Stimulated activated CD8-positive, alpha-beta memory T cell treated with anti-CD3 and anti-CD28 coated beads, Interleukin-7, amount 100 ng/mL, for 24 hours (primary cell): Measurements from ENCODE around the gene ITGA2.

Experiments used
- DNase-seq: peaks from one replicate; pipeline ENCODE4 v3.0.0-alpha.2; 2020; ENCODE audit warnings: low read depth

The ITGA2 gene

DNA sequence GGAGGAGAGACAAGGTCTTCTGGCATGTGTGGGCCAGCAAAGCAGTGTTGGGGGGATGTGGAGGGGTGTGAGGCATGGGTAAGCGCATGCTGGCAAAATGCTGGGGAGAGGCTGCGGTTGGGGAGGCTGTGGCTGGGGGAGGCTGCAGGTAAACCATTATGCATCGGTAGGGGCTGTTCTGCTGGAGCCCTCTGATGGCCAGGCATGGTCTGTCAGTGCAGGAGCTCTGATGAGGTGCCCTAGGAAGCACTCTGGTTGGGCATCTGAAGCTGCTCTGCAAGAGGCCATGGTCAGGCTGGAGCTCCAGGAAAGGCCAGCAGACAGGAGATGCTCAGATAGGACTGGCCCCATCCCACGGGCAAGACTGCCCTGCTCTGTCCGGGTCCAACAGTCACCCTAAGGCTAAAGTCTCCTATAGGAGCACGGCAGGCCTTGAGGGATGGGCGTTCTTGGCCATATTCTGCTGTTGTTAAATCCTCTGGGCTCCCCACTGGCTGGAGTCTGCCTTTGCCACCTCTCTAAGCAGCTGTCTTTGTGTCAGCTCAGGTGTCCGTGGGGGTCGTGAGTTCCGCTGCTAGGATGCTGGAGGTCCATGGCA is 28.7 kb downstream of the ITGA2 start:
- DNase-seq: no peak

DNA sequence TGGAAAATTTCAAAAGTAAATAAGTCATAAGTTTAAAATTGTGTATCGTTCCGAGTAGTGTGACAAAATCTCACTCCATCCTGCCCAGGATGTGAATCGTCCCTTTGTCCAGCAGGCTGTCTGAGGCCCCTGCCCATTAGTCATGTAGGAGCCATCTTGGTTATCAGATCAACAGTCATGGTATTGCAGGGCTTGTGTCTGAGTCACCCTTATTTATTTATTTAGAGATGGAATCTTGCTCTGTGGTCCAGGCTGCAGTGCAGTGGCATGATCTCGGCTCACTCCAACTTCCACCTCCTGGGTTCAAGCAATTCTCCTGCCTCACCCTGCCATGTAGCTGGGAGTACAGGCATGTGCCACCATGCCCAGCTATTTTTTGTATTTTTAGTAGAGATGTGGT is 30.2 kb downstream of the ITGA2 start:
- DNase-seq: no peak

DNA sequence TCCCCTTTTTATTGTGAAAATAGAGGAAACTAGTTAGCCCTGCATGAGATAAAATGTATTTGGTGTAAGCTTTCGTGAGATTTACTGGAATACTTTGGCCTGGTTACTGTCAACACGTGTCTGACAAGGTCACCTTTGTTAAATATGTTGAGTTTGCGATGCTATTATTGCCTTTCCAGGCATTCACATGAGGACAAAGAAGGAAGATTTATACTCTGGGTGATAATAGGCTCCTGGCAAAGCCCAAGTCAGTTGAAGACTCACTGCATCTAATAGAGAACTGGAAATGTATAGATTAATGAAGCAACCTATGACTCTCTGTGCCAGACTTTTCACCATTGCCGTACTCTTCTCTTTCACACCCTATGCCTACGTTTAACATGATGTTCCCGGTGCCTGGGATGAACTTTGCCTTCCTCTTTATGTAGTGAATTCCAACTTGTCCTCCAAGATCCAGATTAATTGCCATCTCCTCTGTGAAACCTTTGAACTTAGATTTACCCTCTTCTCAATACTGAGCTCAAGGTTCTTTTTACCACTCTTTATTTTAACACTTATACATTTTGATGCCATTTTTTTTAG is 33.9 kb downstream of the ITGA2 start:
- no peak for DNase-seq

DNA sequence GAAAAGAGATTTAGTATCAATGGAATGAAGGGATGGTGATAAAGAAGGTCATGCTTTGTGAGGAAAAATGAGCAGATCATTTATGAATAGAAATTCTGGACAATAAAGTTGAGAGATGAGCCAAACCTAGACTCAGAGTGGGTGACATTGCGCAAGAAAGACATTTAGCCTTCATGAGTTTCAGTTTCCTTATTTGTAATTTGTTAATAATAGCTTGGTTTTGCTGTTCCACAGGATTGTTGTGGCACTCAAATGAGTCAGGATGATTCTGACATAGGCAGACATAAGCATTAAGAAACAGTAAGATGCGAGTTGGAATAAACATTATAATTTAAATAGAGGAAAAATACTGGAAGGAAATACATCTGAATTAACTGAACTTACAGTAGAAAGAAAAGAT is 34.8 kb downstream of the ITGA2 start:
- no peak for DNase-seq

DNA sequence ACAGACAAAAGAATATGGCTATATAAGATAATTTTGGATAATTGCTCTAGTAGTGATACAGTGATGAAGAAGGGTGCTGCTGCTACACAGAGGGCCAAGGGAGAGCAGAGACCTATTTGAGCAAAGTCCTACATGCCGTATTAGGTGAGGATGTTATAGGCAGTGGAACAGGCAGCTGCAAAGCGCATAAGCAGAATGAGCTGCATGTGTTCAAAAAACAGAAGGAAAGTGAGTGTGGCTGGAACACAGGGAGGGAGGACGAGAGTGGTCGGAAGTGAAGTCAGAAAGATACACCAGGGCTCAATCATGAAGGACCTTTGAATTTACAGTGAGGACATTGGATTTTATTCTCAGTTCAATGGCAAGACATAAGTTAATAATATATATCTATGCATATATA is 35.4 kb downstream of the ITGA2 start:
- DNase-seq: no peak

DNA sequence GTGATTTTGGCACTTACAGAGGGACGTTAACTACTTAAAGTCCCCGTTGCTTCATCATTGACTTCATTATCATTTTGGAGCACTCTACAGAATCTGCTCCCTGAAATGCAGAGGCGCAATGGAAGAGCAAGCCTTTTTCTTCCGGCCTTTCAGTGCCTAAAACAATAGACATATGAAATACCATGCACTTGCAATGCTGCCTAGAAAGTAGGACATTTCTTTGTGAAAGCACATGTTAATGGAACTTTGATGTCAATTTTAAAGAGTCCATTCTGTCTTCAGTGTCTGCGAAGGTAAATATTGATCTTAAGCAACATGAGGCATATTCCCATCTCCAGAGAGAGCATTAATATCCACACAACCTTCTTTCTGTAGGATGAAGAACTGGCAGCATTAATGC is 36.3 kb downstream of the ITGA2 start:
- DNase-seq: no peak

DNA sequence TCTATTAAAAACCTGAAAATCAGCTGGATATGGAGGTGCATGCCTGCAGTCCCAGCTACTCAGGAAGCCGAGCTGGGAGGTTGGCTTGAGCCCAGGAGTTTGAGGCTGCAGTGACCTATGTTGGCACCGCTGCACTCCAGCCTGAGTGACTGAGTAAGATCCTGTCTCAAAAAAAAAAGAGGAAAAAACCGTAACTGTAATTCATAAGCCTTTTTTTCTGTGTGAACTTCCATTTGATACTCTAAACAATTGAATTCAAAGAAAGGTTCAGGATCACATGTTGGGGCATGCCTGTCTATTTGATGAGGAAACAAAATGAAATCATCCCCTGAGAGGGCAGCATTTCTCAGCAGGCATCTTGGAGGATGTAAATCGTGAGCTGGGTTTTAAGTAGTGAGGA is 38.8 kb downstream of the ITGA2 start:
- no peak for DNase-seq

DNA sequence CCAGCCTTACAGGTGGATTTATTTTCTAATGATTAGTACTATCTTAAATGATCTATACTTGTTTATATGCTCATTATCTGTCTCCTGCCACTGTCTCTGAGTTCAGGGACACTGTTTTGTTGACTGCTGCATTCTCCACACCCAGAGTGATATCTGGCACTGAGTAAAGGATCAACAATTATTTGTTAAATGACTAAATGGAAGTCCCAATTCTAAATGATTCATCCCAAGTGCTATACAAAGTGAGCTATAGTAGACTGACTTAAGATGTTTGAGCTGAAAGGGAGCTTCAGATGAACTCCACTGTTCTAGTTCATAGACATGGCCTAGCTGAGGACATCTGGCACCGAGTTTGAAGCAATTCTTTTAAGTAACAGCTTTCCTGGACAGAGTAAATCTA is 40.5 kb downstream of the ITGA2 start:
- no peak for DNase-seq

DNA sequence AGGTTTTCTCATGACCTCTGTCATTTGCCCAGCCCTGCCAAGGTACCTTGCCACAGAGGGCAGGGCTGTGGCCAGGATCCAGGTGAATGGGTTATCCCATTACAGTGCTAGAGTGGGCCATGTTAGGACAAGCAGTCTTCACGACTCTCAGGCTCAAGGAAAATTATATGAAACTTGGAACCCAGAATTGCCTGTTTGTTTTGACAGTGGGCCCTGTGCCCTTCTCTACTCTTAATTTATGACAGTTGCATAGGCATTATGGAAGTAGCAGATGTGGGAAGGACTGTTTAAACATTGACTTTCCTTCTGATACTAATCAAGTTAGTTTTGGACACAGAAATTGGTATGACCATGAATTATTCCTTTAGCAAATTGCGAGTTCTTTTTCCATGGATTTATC is 41.7 kb downstream of the ITGA2 start:
- DNase-seq: no peak

DNA sequence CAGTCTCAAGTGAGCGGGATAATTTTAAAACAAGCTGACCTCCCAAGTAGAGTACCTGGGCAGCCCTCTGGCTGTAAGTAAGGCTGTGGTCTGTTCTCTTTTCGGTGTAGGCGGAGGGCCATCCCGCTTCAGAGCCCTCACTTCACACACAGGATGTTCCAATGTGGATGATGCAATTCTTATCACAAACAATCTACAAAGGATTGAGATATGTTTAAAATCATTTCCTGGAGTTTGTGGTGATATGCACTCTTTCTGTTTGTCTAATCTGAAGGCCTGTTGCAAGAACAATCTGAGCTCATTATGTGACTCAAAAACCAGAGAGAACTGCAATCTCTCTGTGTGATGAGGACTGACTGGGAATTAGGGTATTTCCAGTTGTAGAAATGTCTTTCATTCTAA is 42.5 kb downstream of the ITGA2 start:
- no peak for DNase-seq

DNA sequence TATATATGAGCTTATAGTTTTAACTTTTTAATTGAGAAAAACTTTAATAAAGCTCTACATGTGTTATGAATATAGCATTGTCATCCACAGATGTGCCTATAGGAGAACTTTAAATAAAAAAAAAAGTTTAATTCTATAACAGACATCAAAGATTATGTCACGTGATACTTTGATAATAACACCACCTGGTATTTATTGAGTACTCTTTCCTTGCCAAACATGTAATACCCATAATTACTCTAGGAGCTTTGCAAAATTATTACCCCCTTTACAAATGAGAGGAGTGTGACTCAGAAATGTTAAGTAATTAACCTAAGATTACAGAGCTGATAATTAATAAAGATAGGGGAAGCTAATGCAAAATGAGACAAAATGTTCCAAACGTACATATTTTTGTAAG is 43.0 kb downstream of the ITGA2 start:
- DNase-seq: no peak

DNA sequence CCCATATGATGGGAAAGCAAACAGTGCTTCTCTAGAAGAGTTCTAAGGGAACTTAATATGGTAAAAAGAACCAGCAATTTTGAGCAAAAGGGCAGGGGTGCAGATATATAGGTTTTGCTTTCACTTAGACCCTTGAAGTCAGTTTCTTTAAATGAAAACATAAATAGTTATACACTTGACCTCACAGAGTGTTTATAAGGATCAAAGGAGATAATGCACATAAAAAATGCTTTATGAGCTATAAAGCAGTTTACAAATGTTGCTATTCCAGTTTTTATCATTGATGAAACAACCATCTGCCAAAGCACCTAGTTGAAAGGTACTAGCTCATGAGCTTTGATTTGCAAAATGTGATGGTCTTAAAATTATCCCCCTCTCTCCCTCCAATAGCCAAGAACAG is 45.7 kb downstream of the ITGA2 start:
- no peak for DNase-seq

DNA sequence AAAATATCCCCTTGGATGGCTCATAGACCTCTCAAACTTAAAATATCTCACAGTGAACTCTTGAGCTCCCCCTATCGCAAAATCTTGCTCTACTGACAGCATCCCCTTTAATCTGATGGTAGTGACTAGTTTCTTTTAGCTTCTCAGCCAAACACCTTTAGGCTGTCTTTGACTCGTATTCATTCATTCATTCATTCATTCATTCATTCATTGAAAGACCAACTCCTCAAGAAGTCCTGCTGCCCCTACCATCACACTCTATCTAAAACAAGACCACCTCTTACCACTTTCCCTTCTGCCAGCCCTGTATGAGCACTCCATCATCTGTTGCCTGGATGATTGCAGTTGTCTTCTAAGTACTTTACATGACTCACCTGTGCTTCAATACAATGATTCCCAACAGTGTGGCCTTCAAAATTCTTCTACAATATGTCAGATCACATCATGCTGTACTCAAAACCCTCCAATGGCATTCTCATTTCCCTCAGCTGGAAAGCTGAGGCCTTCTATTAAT is 46.8 kb downstream of the ITGA2 start:
- no peak for DNase-seq

DNA sequence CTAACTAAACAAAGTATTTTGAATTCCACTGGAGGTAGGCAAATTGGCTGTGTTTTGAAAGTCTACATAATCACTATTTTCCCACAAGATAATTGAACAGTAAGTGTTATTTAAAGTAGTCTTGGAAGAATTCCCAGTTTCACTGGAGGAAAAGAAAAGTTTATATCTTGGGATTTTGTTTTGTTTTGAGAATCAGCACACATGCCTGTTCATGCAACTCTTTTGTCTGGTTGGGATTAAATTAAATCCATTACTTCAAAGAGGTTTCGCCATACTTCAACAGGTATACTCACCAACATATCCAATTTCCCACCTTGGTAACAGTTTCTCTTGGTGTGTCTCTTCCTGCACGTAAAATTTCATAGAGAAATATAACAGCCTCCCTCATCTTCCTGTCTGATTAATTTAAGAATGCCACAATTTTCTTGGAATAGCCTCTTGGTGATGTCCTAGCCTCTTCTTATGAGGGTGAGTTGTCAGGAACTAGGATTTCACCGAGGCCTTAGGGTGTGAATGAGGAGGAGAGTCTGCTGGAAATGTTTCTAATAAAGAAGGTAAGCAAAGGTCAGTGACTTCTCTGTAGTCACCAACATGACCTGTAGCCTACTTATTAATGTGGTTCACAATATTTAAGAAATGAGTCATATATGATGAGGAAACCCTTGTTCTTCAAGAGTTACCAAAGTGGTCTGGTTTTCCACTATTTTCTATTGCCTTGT is 48.1 kb downstream of the ITGA2 start:
- no peak for DNase-seq

DNA sequence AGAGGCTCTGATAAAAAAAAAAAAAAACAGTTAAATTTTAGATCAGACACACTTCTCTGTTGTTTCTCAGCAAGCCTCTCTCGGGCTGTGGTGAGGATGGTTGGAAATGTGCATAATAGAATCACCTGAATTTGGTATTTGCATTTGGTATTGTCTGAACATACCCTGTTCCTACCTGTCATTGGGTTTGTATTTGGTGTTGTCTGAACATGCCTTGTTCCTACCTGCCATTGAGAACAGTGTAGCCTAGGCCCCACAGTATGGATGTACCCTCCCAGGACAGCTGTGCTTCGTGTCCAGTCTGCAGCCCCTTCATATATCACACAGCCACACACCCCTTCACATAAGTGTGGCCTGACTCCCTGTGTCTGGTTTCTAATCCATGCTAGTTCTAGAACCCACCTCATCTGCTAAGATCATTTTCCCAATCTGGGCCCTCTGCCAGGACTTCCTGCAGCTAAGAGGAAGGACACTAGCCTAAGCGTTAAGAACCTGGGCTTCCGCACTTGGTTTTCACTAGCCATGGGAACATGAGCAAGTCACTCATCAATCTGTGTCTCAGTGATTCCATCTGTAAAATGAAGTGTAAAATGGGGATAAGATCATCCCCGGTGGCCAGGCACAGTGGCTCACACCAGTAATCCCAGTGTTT is 49.2 kb downstream of the ITGA2 start:
- no peak for DNase-seq

DNA sequence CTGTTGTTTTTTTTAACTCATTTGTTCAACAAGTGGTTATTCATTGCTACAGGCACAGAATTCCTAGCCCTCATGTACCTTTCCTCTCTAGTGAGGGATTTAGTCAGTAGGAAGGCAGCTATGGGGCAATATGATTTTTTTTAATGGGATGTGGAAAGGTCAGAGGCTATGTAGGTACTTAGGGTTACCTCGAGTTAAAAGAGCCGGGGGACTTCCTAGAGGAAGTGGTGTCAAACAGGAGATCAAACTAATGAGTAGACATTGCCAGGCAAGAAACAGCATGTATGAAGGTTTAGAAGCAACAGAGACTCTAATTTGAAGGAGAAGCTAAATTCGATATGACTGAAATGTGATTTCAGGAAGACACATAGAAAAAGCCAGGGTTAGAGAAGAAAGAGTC is 50.7 kb downstream of the ITGA2 start:
- DNase-seq: no peak

DNA sequence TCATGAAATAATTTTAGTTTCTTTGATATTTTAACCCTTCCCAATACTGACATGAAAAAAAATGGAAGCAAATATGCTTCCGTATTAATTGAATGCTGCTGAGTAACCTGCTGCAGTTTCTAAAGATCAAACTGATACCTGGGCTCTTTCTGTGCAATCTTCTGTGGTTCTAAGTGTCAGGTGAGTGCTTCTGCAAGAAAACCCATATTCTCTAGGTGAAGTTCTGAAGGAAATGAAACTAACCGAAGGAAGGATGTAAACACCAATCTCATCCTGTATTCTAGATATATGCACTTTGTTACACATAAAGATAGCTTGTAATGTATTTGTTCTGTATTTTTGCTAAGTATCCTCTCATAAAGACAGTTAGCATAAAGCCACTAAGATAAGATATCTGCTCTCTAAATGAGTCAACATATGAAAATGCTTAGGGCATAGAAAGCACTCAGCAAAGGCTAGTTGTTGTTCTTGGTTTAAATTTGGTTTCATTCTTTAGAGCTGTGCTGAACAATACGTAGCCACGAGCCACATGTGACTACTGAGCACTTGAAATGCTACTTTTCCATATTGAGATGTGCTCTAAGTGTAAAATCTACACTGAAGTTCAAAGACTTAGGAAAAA is 52.0 kb downstream of the ITGA2 start:
- no peak for DNase-seq

DNA sequence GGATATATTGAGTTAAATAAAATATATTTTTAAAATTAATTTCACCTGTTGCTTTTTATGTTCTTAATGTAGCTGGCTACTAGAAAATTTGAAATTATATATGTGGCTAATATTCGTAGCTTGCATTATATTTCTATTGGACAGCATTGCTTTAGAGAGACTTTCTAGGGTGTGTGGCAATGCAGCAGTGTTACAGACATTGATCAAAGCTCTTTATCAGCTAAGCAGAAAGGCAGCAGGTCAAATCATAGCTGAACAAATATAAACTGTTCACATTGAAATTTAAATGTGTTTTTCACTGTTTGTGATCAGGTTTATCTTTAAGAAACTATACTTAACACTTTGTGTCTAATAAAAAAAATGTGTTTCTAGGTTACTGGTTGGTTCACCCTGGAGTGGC is 52.6 kb downstream of the ITGA2 start:
- DNase-seq: no peak

DNA sequence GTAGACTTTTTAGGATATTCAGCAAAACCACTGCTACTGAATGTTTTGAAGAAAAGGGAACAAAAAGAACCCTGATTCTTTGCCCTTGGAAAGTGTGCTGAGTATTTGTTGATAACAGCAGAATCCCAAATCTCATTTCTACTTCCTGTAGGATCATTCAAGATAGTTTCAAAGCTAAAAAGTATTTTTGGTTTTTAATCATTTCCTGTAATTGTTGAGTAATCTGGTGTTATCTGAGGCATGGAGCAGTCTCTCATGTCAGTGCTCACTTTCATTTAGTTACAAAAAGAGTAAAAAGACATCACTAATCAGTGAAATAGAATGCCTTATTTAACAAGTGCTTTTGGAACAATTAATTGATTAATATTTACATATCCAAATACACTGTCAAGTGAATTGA is 56.1 kb downstream of the ITGA2 start:
- DNase-seq: no peak

DNA sequence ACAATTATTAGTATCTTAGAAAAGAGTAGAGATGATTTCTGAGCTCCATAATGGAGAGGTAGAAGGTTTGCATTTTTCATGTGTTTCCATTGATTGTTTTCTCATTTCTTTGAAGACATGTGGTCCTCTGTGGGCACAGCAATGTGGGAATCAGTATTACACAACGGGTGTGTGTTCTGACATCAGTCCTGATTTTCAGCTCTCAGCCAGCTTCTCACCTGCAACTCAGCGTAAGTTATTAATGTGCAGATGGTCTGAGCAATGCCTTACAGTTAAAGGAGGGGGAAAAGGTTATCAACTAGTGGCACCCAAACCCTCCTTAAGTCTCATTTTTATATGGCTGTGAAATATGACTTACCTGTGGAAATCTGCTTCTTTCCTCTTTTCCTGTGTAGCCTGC is 59.1 kb downstream of the ITGA2 start:
- no peak for DNase-seq

DNA sequence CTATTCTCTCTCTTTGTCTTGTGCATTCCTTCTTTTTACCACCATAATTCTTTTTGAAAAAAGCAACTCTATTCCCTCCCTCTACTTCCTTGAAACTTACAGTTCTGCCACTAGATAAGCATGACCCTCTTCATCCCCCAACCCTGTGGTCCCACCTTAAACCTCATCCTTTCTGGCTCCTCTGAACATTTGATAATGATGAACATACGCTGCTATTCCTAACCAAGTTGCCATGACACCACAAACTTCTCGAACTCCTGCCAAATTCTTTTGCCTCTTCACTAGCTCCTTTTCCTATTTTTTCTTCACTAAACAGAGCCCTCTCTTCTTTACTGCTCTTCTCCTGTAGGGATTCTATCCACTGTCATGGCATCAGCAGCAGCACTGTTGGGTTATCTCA is 63.3 kb downstream of the ITGA2 start:
- DNase-seq: no peak

DNA sequence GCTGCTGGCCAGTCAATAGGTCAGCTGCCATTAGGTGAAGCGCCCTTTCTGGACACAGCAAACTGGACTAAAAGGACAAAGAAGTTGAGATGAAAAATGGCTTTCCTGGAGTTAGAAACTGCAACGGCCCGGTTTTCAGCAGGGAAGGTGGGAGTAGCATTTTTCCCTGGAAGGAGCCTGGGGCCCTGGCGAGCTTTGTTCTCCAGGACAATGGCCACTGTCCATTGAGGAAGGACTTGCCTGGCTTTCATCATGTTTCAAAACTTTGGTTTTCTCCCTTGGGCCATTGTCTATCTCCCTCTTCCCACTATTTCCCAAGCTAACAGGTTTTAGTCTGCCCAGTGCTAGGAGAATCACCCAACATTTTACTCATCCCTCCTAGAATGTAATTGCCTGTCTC is 64.2 kb downstream of the ITGA2 start:
- DNase-seq: no peak

DNA sequence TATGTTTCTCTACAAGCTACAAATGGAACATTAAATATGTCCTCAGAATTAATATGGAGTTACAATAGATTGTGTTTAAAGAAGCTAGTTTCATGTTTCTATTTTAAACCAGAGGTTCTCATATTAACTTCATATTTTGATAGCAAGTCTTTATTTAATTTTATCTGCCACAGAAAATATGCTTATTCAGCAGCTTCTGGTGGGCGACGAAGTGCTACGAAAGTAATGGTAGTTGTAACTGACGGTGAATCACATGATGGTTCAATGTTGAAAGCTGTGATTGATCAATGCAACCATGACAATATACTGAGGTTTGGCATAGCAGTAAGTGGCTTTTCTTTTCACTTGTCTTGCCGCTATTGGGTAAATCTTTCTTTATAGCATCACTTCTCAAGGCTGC is 66.2 kb downstream of the ITGA2 start:
- DNase-seq: no peak
